A549 (cell line): Measurements from ENCODE around the gene TGFBI. TPM values are rescaled to one million over a fixed set of nuclear protein-coding genes. Genes with fewer than 3 reads are reported as not detected.
A peak's percentile ranks its signal among the peaks of the same experiment; 100 is the strongest.

Source experiments
- ATAC-seq, 2 experiments: fragments of 200-7000 bp in 1 of 2; fragments of >200 bp in 1 of 2; cut with Nextera tagmentation in 1 of 2; cut with Tn5 transposase in 1 of 2; 3 replicates each; pipeline versions ENCODE4 v1.8.0 to v1.9.1; 2018 to 2020; ENCODE audit warnings: mild to moderate bottlenecking in 1 of 2, moderate library complexity in 1 of 2
- CTCF ChIA-PET: fragments of 300-600 bp; sonication (Branson Sonifier 250); formaldehyde crosslinking; extraction: SDS; loops from one replicate; lab custom pipeline; 2021; ENCODE audit warnings: antibody characterized with exemption, inconsistent platforms; lab: Yijun Ruan, JAX
- POLR2A ChIA-PET: fragments of 350-600 bp; formaldehyde crosslinking; extraction: SDS; loops from one replicate; lab custom pipeline; 2021; ENCODE audit warnings: antibody characterized with exemption, inconsistent platforms; lab: Yijun Ruan, JAX
- DNase-seq, 2 experiments: peaks; one replicate each; pipeline versions ENCODE4 v3.0.0 to v3.0.0-alpha.2; 2011 to 2016; ENCODE audit warnings: low read depth in 1 of 2, low spot score in 1 of 2
- FAIRE-seq: peaks from 2 replicates; lab custom pipeline; 2011; peaks lifted over from hg19 to GRCh38; lab: Jason Lieb, UNC
- H3K27ac ChIP-seq, 2 experiments: fragments of >200 bp; sonication (Bioruptor Twin); formaldehyde crosslinking; 3 replicates each; pipeline ENCODE4 v1.5.1; 2016 to 2017
- H3K4me1 ChIP-seq: fragments of >200 bp; sonication (Bioruptor Twin); formaldehyde crosslinking; 3 replicates; pipeline ENCODE4 v1.6.1; 2016
- H3K4me2 ChIP-seq: fragments of >200 bp; sonication (Bioruptor Twin); formaldehyde crosslinking; 3 replicates; pipeline ENCODE4 v1.6.1; 2016
- H3K4me3 ChIP-seq: fragments of >200 bp; sonication (Bioruptor Twin); formaldehyde crosslinking; 3 replicates; pipeline ENCODE4 v1.5.1; 2016
- H3K9me3 ChIP-seq: fragments of >200 bp; sonication (Bioruptor Twin); formaldehyde crosslinking; 3 replicates; pipeline ENCODE4 v1.6.1; 2016
- ATOH8 ChIP-seq: fragments of 250-450 bp; sonication (Bioruptor Pico); IDR thresholded peaks from 2 replicates; pipeline ENCODE4 v1.5.0; 2020; ENCODE audit warnings: low read depth, mild to moderate bottlenecking, moderate library complexity
- BHLHE40 ChIP-seq: IDR thresholded peaks from 2 replicates; pipeline ENCODE4 v1.6.1; 2012; ENCODE audit warnings: low read depth, low read length, inconsistent platforms
- CBX2 ChIP-seq: fragments of 200-600 bp; sonication (generic); IDR thresholded peaks from 2 replicates; pipeline ENCODE4 v1.6.1; 2016; ENCODE audit warnings: low read depth, mild to moderate bottlenecking, borderline replicate concordance
- CEBPB ChIP-seq, 2 experiments: fragments of >200 bp in 1 of 2; sonication (Bioruptor Twin) in 1 of 2; formaldehyde crosslinking in 1 of 2; IDR thresholded peaks; 2 replicates each; pipeline ENCODE4 v1.6.1; 2012 to 2016
- EHF ChIP-seq: fragments of 250-450 bp; sonication (Bioruptor Pico); IDR thresholded peaks from 2 replicates; pipeline ENCODE4 v1.5.0; 2020; ENCODE audit warnings: mild to moderate bottlenecking
- EHMT2 ChIP-seq: fragments of 200-600 bp; sonication (generic); IDR thresholded peaks from 2 replicates; pipeline ENCODE4 v1.6.1; 2016; ENCODE audit warnings: antibody characterized with exemption, low read depth, mild to moderate bottlenecking, moderate library complexity
- EP300 ChIP-seq, 2 experiments: fragments of >200 bp; sonication (Bioruptor Twin); formaldehyde crosslinking; IDR thresholded peaks; 2 replicates in 1 of 2; 3 replicates in 1 of 2; pipeline ENCODE4 v1.6.1; 2016 to 2017
- ESRRA ChIP-seq: fragments of 150-350 bp; IDR thresholded peaks from 2 replicates; pipeline ENCODE4 v1.6.1; 2014; ENCODE audit warnings: mild to moderate bottlenecking, low read length, borderline replicate concordance
- FOSL2 ChIP-seq, 2 experiments: fragments of 450-650 bp in 1 of 2; fragments of >200 bp in 1 of 2; sonication (Bioruptor Twin) in 1 of 2; formaldehyde crosslinking; IDR thresholded peaks; 2 replicates each; pipeline versions ENCODE4 v1.5.0 to v1.6.1; 2016 to 2020; ENCODE audit warnings: mild to moderate bottlenecking in 1 of 2, moderate library complexity in 1 of 2
- FOXS1 ChIP-seq: fragments of 250-450 bp; sonication (Bioruptor Pico); IDR thresholded peaks from 2 replicates; pipeline ENCODE4 v1.5.0; 2020; ENCODE audit warnings: mild to moderate bottlenecking, moderate library complexity
- GATA3 ChIP-seq: IDR thresholded peaks from 2 replicates; pipeline ENCODE4 v1.6.1; 2012; ENCODE audit warnings: borderline replicate concordance
- JUN ChIP-seq, 2 experiments: fragments of >200 bp; sonication (Bioruptor Twin); formaldehyde crosslinking; IDR thresholded peaks; 2 replicates in 1 of 2; 3 replicates in 1 of 2; pipeline ENCODE4 v1.6.1; 2016 to 2017
- NFE2L2 ChIP-seq: fragments of 150-350 bp; conservative IDR thresholded peaks from 2 replicates; pipeline ENCODE4 v1.6.1; 2014; ENCODE audit warnings: low read length
- PHF8 ChIP-seq: fragments of 200-600 bp; sonication (generic); IDR thresholded peaks from 2 replicates; pipeline ENCODE4 v1.6.1; 2016; ENCODE audit warnings: low read depth, mild to moderate bottlenecking, antibody characterized with exemption, moderate library complexity, borderline replicate concordance
- POLR2A ChIP-seq: IDR thresholded peaks from 2 replicates; pipeline ENCODE4 v1.6.1; 2012; ENCODE audit warnings: mild to moderate bottlenecking, low read length
- RFX5 ChIP-seq: fragments of 450-650 bp; IDR thresholded peaks from 2 replicates; pipeline ENCODE4 v1.7.1; 2014; ENCODE audit warnings: antibody characterized with exemption, mild to moderate bottlenecking, moderate library complexity
- SMC3 ChIP-seq: fragments of >200 bp; sonication (Bioruptor Twin); formaldehyde crosslinking; IDR thresholded peaks from 3 replicates; pipeline ENCODE4 v1.6.1; 2018; ENCODE audit warnings: inconsistent platforms
- TFCP2L1 ChIP-seq: fragments of 250-450 bp; sonication (Bioruptor Pico); IDR thresholded peaks from 2 replicates; pipeline ENCODE4 v1.5.0; 2021; ENCODE audit warnings: mild to moderate bottlenecking
- USF2 ChIP-seq: fragments of 450-650 bp; IDR thresholded peaks from 2 replicates; pipeline ENCODE4 v1.6.1; 2014; ENCODE audit warnings: antibody characterized with exemption
- ZC3H11A ChIP-seq: fragments of 450-650 bp; IDR thresholded peaks from 2 replicates; pipeline ENCODE4 v1.6.1; 2014; ENCODE audit warnings: antibody characterized with exemption, mild to moderate bottlenecking
- ZFP36 ChIP-seq: fragments of 450-650 bp; IDR thresholded peaks from 2 replicates; pipeline ENCODE4 v1.6.1; 2014; ENCODE audit warnings: borderline replicate concordance; ENCODE audit not compliant: partially characterized antibody
- ZNF302 ChIP-seq: fragments of 250-450 bp; sonication (Bioruptor Pico); IDR thresholded peaks from 2 replicates; pipeline ENCODE4 v1.9.0; 2021; ENCODE audit warnings: inconsistent platforms, mild to moderate bottlenecking, moderate library complexity
- ZSCAN20 ChIP-seq: fragments of 250-450 bp; sonication (Bioruptor Pico); IDR thresholded peaks from 2 replicates; pipeline ENCODE4 v1.8.0; 2022; ENCODE audit warnings: mild to moderate bottlenecking, moderate library complexity
- WGBS: methylation state at CpG from one replicate; pipeline ENCODE4 v1.1.6; 2017; ENCODE audit errors: missing lambda C conversion rate; 5-methylcytosine and 5-hydroxymethylcytosine counted together
- polyA plus RNA-seq, 4 experiments: library from polyadenylated mRNA; depleted of rRNA in 3 of 4; stranded (reverse); fragments of >200 nt; fragmentation: RNase III in 1 of 4; extraction: RNeasy Plus Mini Kit Qiagen cat#74134 plus additional on column Dnase treatment in 1 of 4; gene quantifications; 2 replicates in 3 of 4; 3 replicates in 1 of 4; pipeline ENCODE4 v1.2.3, GENCODE V29; 2011 to 2017
- TF ChIP-seq, protein P1 (sequence below): fragments of >200 bp; sonication (Bioruptor Twin); formaldehyde crosslinking; IDR thresholded peaks from 2 replicates; pipeline ENCODE4 v1.6.1; 2016
- TF ChIP-seq, protein P2 (sequence below): fragments of 150-350 bp; IDR thresholded peaks from 2 replicates; pipeline ENCODE4 v1.6.1; 2014; ENCODE audit warnings: low read depth, mild to moderate bottlenecking, low read length
- TF ChIP-seq, protein P3 (sequence below): fragments of >200 bp; sonication (Bioruptor Twin); formaldehyde crosslinking; IDR thresholded peaks from 3 replicates; pipeline ENCODE4 v1.6.1; 2016

The TGFBI gene
- polyA plus RNA-seq, 2 of the 4 experiments (the other 2 are of a cell fraction) = 1,135 to 1,859 TPM

DNA sequence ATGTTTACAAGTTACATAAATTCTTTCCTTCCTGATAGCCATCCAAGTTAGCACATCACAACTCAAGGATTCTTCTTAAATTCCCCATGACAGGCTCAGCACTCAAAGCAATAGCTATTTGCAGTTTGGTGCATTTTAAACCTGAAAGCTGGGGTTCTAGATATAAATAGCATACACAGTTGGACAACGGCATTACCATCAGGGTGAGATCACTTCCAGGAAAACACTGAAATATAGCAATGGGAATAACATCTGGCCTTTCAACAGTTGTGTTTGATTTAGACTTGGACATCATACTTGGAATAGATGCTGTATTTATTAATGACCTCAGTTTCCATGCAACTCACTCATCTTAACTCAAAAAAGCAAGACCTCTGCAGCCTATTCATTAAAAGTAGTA lies 49.3 kb upstream of the TGFBI start:
- ATAC-seq (no peak), FAIRE-seq (peak; percentile 7), DNase-seq (no peak)
- Histone ChIP-seq H3K4me2 (0 out of 3 replicates have a peak overlapping the region, but pooled peaks have one; percentile 1), H3K4me1 (peaks cover 44% of the 10 kb centered on the region), H3K4me3 (no peak overlapping the region), H3K9me3 (no peaks in the 10 kb centered on the region), H3K27ac (peak overlapping the region; percentile 85 to 86; a peak in 5 of 6 replicates)
- CTCF ChIA-PET = interaction anchor here (1.8 to 4.5 kb wide), 2 partner anchors 16 to 38 kb away, joined by 4 to 50 read pairs; no protein-coding TSS in a partner anchor
- 39% methylated on average over 1 of the region's 1 CpG for WGBS
- TF ChIP-seq BHLHE40 (no peak), RFX5 (no peak), CEBPB (IDR thresholded peaks at IDR 0.05) (no peak), NFE2L2 (no peak), ZSCAN20 (CRISPR knock-in tag) (no peak), SMC3 (no peak), POLR2A (no peak), ZFP36 (no peak), EHMT2 (no peak), EP300 (IDR thresholded peaks at IDR 0.05) (no peak), USF2 (no peak), ESRRA (no peak), ZC3H11A (no peak), ATOH8 (no peak), TFCP2L1 (CRISPR knock-in tag) (no peak)
- TF ChIP-seq, protein P1, sequence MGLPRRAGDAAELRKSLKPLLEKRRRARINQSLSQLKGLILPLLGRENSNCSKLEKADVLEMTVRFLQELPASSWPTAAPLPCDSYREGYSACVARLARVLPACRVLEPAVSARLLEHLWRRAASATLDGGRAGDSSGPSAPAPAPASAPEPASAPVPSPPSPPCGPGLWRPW = no peak
- TF ChIP-seq, protein P2, sequence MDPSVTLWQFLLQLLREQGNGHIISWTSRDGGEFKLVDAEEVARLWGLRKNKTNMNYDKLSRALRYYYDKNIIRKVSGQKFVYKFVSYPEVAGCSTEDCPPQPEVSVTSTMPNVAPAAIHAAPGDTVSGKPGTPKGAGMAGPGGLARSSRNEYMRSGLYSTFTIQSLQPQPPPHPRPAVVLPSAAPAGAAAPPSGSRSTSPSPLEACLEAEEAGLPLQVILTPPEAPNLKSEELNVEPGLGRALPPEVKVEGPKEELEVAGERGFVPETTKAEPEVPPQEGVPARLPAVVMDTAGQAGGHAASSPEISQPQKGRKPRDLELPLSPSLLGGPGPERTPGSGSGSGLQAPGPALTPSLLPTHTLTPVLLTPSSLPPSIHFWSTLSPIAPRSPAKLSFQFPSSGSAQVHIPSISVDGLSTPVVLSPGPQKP = no peak
- POLR2A ChIA-PET = no interaction called here

DNA sequence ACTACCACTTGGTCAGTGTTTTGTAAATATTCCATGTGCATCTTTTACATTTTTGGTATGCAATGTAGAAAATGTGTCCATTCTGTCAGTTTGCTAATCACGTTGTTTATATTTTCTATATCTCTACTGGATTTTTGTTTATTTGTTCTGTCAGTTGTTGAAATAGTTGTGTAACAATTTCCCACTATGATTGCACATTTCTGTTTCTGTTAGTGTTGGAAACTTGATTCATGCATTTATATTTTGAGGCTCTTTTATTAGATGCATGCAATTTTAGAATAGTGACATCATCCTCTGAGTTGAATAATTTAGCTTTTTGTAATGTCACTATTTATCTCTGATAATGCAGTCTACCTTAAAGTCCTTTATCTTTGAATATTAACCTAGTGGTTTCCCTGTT lies 48.2 kb upstream of the TGFBI start:
- ATAC-seq (no peak), FAIRE-seq (no peak), DNase-seq (no peak)
- Histone ChIP-seq H3K4me3 (no peak overlapping the region), H3K27ac (peak overlapping the region; percentile 30 to 86; a peak in 3 of 6 replicates), H3K4me1 (peaks cover 41% of the 10 kb centered on the region), H3K9me3 (no peaks in the 10 kb centered on the region), H3K4me2 (peak overlapping the region; percentile 26; the same call in 2 of the 3 replicates)
- POLR2A ChIA-PET = no interaction called here
- no peak for TF ChIP-seq ZC3H11A
- TF ChIP-seq CBX2 = no peak
- no peak for TF ChIP-seq PHF8
- no peak for TF ChIP-seq USF2
- TF ChIP-seq CEBPB (IDR thresholded peaks at IDR 0.05) = peak; percentile 22 to 62; a peak in 1 of 4 replicates
- TF ChIP-seq ZSCAN20 (CRISPR knock-in tag) = no peak
- TF ChIP-seq GATA3 = no peak
- no peak for TF ChIP-seq FOSL2 (IDR thresholded peaks at IDR 0.05)
- TF ChIP-seq FOSL2 (CRISPR knock-in tag; IDR thresholded peaks at IDR 0.05) = peak; percentile 26; the same call in 1 of the 2 replicates
- TF ChIP-seq JUN (IDR thresholded peaks at IDR 0.05) = no peak
- TF ChIP-seq EHF (CRISPR knock-in tag) = no peak
- TF ChIP-seq, protein P3, sequence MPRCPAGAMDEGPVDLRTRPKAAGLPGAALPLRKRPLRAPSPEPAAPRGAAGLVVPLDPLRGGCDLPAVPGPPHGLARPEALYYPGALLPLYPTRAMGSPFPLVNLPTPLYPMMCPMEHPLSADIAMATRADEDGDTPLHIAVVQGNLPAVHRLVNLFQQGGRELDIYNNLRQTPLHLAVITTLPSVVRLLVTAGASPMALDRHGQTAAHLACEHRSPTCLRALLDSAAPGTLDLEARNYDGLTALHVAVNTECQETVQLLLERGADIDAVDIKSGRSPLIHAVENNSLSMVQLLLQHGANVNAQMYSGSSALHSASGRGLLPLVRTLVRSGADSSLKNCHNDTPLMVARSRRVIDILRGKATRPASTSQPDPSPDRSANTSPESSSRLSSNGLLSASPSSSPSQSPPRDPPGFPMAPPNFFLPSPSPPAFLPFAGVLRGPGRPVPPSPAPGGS = no peak
- no peak for TF ChIP-seq RFX5
- TF ChIP-seq ZNF302 (CRISPR knock-in tag) = no peak
- TF ChIP-seq TFCP2L1 (CRISPR knock-in tag) = no peak
- TF ChIP-seq FOXS1 (CRISPR knock-in tag) = no peak
- TF ChIP-seq, protein P1 = no peak
- TF ChIP-seq ESRRA = no peak
- TF ChIP-seq, all 56 proteins: peak for 2
- 50% methylated on average over 1 of the region's 1 CpG for WGBS
- CTCF ChIA-PET = interaction anchor here (0.8 to 4.5 kb wide), 6 partner anchors 11 to 94 kb away, joined by 3 to 50 read pairs (median 3); no protein-coding TSS in a partner anchor
